K562 (cell line): ENCODE data around the gene ENPP6.

ENCODE experiments used
- CCAR2 ChIP-seq: fragments of 200-400 bp; formaldehyde crosslinking; IDR thresholded peaks from 2 replicates; pipeline ENCODE4 v1.6.1; 2017; ENCODE audit warnings: mild to moderate bottlenecking, low read depth, low read length
- CREM ChIP-seq: IDR thresholded peaks from 2 replicates; pipeline ENCODE4 v1.6.1; 2014; ENCODE audit warnings: antibody characterized with exemption, low read depth
- EP400 ChIP-seq: fragments of 450-650 bp; IDR thresholded peaks from 2 replicates; pipeline ENCODE4 v1.6.1; 2017; ENCODE audit warnings: antibody characterized with exemption, mild to moderate bottlenecking, moderate library complexity
- EZH2 ChIP-seq: IDR thresholded peaks from 2 replicates; pipeline ENCODE4 v1.6.1; 2012; ENCODE audit warnings: low read depth, mild to moderate bottlenecking, inconsistent platforms, low read length, borderline replicate concordance
- HNRNPL ChIP-seq: fragments of 200-400 bp; formaldehyde crosslinking; IDR thresholded peaks from 2 replicates; pipeline ENCODE4 v1.6.1; 2017; ENCODE audit warnings: low read depth, mild to moderate bottlenecking, low read length
- JUNB ChIP-seq: fragments of 450-650 bp; formaldehyde crosslinking; conservative IDR thresholded peaks from 2 replicates; pipeline ENCODE4 v1.4.0; 2020; ENCODE audit warnings: mild to moderate bottlenecking
- POLR2AphosphoS5 ChIP-seq: IDR thresholded peaks from 2 replicates; pipeline ENCODE4 v1.6.1; 2011; ENCODE audit warnings: mild to moderate bottlenecking, low read depth, low read length, moderate library complexity; ENCODE audit not compliant: control insufficient read depth, insufficient read depth
- RFX5 ChIP-seq: IDR thresholded peaks from 2 replicates; pipeline ENCODE4 v1.6.1; 2011; ENCODE audit warnings: low read depth, mild to moderate bottlenecking, improper control_type of control experiment, low read length
- SREBF2 ChIP-seq: sonication (generic); formaldehyde crosslinking; IDR thresholded peaks from 2 replicates; pipeline ENCODE4 v1.4.0; 2020; ENCODE audit warnings: mild to moderate bottlenecking, missing genetic modification reagents
- TRIM24 ChIP-seq, 2 experiments: fragments of 450-650 bp; IDR thresholded peaks; 2 replicates each; pipeline ENCODE4 v1.6.1; 2016
- YY1 ChIP-seq, 3 experiments: IDR thresholded peaks; 2 replicates each; pipeline ENCODE4 v1.6.1; 2011; ENCODE audit warnings: low read length in 2 of 3, mild to moderate bottlenecking in 2 of 3, moderate library complexity in 2 of 3, borderline replicate concordance in 1 of 3, control low read depth in 1 of 3, low read depth in 1 of 3; ENCODE audit not compliant: insufficient read depth in 3 of 3, insufficient replicate concordance in 2 of 3, control insufficient read depth in 1 of 3, insufficient read length in 1 of 3; ENCODE audit errors: extremely low read depth in 1 of 3
- ZBTB11 ChIP-seq, 3 experiments: fragments of 200-800 bp in 1 of 3; fragments of 250-450 bp in 1 of 3; fragments of 450-650 bp in 1 of 3; sonication (Bioruptor Pico) in 1 of 3; sonication (Bioruptor generic) in 1 of 3; formaldehyde crosslinking in 1 of 3; IDR thresholded peaks; 2 replicates each; pipeline versions ENCODE4 v1.6.1 to v1.8.0; 2016 to 2022; ENCODE audit warnings: mild to moderate bottlenecking in 2 of 3, missing genetic modification characterization in 2 of 3, missing compliant biosample characterization in 1 of 3, moderate library complexity in 1 of 3
- ZNF274 ChIP-seq: IDR thresholded peaks from 2 replicates; pipeline ENCODE4 v1.6.1; 2011; ENCODE audit warnings: low read depth, mild to moderate bottlenecking, low read length, moderate library complexity, borderline replicate concordance

GRCh38 chr4:184263461-184263860 lies 45.8 kb upstream of the ENPP6 start:
- no peak for TF ChIP-seq RFX5
- TF ChIP-seq POLR2AphosphoS5 = no peak
- TF ChIP-seq JUNB (CRISPR knock-in tag) = no peak
- TF ChIP-seq ZBTB11 (CRISPR knock-in tag; IDR thresholded peaks at IDR 0.05) = no peak
- no peak for TF ChIP-seq EZH2
- TF ChIP-seq CREM = no peak
- TF ChIP-seq ZNF274 = no peak
- no peak for TF ChIP-seq TRIM24 (IDR thresholded peaks at IDR 0.05)
- no peak for TF ChIP-seq YY1 (IDR thresholded peaks at IDR 0.05; ENCODE audit: borderline replicate concordance in 1 of 3, control insufficient read depth in 1 of 3, extremely low read depth in 1 of 3, insufficient read depth in 3 of 3, insufficient read length in 1 of 3, insufficient replicate concordance in 2 of 3, low read depth in 1 of 3, low read length in 2 of 3)
- no peak for TF ChIP-seq HNRNPL
- no peak for TF ChIP-seq SREBF2
- no peak for TF ChIP-seq EP400
- no peak for TF ChIP-seq CCAR2
